Activated gamma-delta T cell (primary cell): ENCODE measurements around the gene HYAL2.

Experiments used
- DNase-seq: peaks from one replicate; lab custom pipeline; 2025; lab: John Stamatoyannopoulos, UW

The HYAL2 gene

DNA sequence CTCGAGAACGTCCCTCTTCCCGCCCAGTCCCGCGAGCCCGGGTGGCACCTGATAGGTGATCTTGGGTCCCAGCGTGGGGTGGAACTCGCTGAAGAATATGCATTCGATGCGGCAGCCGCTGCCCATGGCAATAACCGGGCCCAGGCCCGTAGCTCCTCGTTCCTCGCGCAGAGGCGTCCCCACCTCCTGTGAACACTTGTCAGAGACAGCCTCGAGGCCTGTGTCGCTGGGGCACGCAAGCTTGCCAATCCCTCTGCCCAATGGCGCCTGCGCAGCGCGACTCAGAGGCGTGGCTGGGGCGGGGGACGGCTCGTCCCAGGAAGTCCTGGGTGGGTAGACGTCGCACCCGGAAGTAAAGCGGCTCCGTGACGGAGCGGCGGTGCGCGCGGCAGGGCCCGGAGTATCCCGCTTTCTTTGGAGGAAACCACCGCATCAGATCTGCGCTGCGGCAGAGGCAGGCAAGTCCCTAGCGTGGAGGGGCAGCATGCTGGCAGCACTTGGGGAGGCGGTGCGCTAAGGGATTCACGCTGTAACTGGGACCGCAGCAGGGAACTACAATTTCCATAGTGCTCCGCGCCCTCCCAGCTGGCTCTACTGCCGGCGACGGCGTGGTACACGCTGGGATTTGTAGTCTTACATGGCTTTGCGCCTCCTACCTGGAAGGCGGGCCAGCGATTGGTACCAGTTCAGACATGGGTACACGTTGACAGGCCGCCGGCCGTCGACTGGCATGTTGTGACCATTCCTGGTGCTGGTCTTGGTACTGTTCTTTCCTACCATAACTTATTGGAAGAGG lies 28.2 kb upstream of the HYAL2 start, which contains the start of the genes CYB561D2 and NPRL2:
TSS of gene CYB561D2 (plus strand) at position 336 of the 796 bp plus-strand sequence. CDS start 572 bp downstream, outside the sequence.
TSS of gene NPRL2 (minus strand) at position 249 of the 796 bp plus-strand sequence. CDS start at position 126, 123 bp downstream.
- DNase-seq = peak; percentile 100

DNA sequence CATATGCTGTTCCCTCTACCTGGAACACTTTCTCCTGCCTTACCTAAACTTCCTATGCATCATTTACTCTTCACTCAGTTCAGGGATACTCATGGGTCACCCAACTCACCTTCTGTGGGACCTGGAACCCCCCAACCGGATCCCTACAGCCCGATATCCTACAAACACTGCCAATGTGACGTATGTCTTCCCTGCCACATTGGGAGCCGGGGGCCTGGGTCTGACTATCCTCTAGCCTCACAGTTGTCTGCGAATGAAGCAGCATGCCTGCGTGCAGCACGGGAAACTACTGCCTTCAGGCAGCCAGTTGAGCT lies 27.6 kb upstream of the HYAL2 start:
- no peak for DNase-seq

DNA sequence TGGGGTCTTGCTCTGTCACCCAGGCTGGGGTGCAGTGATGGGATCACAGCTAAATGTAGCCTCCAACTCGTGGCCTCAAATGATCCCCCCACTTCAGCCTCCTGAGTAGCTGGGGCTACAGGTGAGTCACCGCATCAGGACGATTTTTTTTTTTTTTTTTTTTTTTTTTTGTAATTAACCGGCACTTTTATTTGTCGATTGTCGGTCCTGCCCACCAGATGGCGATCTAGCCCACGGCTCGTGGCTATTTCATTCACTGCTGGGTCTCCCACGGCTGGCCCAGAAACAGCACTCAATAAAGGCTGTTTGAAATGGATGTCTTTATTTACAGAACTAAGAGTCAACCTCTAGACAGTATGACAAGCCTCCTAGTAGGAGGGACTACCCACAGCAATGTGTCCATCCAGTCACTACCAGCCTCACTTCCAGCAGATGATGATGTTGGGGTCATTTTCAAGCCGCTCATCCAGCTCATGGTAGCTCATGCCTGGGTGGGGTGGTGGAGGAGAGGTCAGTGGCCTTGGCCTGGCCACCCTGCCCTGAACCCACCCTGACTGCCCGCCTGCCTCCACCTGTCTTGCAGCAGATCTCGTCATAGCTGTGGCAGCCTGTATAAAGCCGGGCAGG lies 24.8 kb upstream of the HYAL2 start:
- no peak for DNase-seq

DNA sequence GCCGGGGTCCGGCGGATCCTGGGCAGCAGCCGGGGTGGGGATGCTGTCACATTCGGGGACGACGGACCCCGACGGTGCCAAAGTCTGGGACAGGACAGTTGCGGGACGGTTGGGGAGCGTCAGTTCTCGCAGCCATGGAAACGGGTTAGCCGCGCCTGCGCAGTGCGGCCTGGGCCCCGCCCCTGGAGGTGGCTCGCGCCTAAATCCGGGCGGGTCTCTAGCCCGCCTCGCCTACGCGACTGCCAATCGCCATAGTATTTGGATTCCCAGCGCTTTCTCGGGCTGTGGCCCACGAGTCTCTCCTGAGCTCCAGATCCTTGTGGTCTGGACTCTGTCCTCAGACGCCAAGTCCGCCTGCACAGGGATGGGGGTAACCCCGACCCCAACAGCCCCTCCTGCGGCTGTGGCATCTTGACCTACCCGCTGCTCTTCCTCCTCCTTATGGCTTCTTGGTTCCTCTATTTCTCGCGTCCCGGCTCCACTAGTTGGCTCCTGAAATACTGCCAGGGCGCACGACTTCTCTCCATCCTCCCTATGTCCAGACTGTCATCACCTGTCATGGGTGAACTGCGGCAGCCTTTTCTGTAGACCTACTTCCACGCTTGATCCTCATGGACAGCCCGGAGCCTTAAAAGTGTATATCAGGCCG lies 23.2 kb upstream of the HYAL2 start, which contains the start of gene ZMYND10:
TSS of gene ZMYND10 (minus strand) at position 147 of the 649 bp plus-strand sequence. CDS start 153 bp downstream, outside the sequence.
- peak; percentile 63 for DNase-seq

DNA sequence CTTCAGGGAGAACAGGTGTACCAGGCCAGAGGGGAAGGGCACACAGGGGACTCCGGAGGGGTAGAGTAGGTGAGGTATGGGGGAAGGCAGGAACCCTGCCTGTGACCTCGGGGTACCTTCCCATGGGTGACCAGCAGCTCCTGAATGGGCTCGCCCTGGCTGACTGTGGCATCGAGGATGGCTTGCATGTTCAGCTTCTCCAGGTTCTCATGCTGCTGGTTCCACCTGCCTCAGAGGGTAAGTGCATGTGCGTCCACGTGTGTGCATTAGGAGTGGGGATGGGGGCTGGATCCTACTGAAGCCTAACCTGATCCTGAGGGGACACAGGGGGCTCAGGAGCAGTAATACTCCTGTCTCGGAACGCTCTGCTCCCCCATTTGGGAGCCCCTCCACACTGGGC lies 22.5 kb upstream of the HYAL2 start:
- DNase-seq = no peak

- no peak for DNase-seq
Measured at GRCh38 chr3:50342813-50343633, 20.5 kb upstream of the HYAL2 start.

- no peak for DNase-seq
Measured at GRCh38 chr3:50341996-50342650, 19.6 kb upstream of the HYAL2 start.

DNA sequence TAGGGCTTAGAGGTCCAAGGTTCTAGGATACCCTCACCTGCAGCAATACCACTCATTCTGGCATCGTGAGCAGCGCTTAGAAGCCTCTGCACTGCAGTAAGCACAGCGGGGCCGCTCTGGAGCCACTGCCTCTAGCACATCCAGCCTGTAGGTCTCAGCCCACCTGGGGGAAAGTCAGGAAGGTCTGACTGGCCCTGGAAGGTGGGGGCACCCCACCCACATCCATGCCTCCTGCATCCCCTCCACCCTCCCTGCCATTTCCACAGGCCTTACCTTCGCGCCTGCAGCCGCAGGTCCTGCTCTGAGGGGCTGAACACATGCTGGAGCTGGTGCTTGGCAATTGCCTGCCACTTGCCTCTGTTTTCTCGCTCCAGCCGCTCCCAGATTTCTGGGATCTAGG lies 19.0 kb upstream of the HYAL2 start:
- no peak for DNase-seq

GRCh38 chr3:50340448-50341329 lies 18.1 kb upstream of the HYAL2 start, which contains the start of gene RASSF1:
Gene RASSF1 (minus strand): TSS chr3:50340836. CDS start chr3:50340805, 31 bp downstream.
- DNase-seq = peak; percentile 66

- DNase-seq = no peak
Measured at GRCh38 chr3:50340147-50340447, 17.6 kb upstream of the HYAL2 start.

- DNase-seq = no peak
Measured at GRCh38 chr3:50339485-50340146, 17.1 kb upstream of the HYAL2 start.

DNA sequence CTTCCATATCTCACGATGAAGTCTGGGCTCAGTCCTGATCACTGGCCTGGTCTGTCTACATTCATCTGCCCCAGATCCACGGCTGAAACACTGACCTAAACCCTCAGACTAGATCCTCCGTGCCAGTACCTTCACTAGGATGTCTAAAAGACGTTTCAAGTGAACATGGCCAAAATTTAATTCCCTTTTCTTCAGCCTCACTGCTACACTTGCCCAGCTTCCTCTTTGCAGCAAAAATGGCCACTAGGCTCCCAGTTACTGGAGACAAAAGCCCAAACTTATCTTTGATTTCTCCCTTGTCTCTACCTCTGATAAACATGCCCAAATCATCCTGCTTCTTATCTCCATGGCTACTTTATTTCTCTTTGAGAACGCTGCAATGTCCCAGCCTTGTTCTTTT lies 16.4 kb upstream of the HYAL2 start:
- DNase-seq = no peak

- peak; percentile 88 for DNase-seq
Measured at GRCh38 chr3:50337175-50337861, 14.8 kb upstream of the HYAL2 start.

DNA sequence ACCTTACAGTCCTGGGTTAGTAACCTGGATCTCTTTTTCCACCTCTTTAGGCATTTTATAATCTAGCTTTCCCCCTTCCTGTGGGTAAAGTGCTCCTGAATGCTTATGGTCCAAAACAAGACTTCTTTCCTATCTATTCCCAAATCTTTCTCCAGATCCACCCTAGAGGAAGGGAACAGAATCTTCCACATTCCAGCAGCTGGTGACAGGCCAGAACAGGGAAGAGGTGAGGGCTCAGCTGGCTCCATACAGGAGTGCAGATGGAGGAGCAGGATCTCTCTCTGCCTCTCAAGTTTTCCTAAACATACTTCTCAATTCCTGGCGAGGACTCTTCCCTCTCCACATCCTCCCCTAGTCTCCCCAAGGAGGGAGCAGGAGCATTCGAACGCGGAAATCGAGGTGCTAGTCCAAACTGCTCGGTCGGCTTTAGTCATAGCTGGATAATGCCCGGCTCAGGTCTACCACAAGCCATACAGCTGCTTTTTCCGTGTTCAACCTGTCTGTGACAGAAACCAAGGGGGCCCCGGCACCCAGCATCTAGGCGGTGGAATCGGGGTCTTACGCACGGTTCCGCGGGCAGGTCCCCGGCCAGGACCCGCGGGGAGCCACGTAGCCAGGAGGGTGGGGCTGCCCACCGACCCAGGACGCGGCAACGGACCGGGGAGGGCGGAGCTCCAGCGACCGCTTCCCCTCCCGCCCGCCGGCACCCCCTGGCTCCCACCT lies 14.1 kb upstream of the HYAL2 start:
- no peak for DNase-seq

- DNase-seq = no peak
Measured at GRCh38 chr3:50334339-50335075, 12.0 kb upstream of the HYAL2 start.

GRCh38 chr3:50333744-50334328 lies 11.3 kb upstream of the HYAL2 start:
- no peak for DNase-seq

DNA sequence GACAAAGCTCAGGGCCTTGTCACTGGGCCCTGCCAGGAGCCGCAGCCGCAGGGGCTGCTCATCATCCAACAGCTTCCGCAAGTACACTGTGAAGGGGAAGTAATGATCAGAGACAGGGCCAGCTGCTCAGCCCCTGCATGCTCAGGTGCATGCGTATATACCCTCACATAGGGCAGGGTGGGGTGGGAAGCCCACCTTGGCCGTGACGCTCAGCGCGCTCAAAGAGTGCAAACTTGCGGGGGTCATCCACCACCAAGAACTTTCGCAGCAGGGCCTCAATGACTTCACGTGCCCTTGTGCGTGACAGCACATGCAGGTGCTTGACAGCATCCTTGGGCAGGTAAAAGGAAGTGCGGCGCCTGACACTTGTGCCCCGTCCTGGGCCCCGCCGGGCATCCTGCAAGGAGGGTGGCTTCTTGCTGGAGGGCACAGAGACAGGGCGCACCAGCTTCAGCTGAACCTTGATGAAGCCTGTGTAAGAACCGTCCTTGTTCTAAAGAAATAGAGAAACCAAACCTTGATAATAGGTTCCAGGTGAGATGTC lies 8.9 kb upstream of the HYAL2 start:
- DNase-seq = no peak
